Body of pancreas (tissue), 4 donors: ENCODE data around the gene KLHL40. TPM values are rescaled to one million over a fixed set of nuclear protein-coding genes. Genes with fewer than 3 reads are reported as not detected.

ENCODE experiments used
- ATAC-seq: fragments of 150-250 bp; one replicate; pipeline ENCODE4 v1.9.1; 2016
- DNase-seq, 4 donors: peaks; one replicate each; pipeline ENCODE4 v3.0.0-alpha.2; 2019
- H3K27ac ChIP-seq, 4 donors: fragments of 200-600 bp; sonication (generic); 1 replicate in 3 of 4; 2 replicates in 1 of 4; pipeline versions ENCODE4 v1.5.1 to v1.6.1; 2016 to 2019; ENCODE audit warnings: mild to moderate bottlenecking in 1 of 4, mixed read lengths in 1 of 4, moderate library complexity in 1 of 4
- H3K27me3 ChIP-seq, 2 donors: fragments of 200-600 bp; sonication (generic); one replicate each; pipeline ENCODE4 v1.6.0; 2016; ENCODE audit warnings: mild to moderate bottlenecking in 1 of 2
- H3K36me3 ChIP-seq, 2 donors: fragments of 200-600 bp; sonication (generic); replicated peaks in 1 of 2; 2 replicates each; pipeline ENCODE4 v1.5.1; 2016; ENCODE audit warnings: low read depth in 2 of 2; ENCODE audit not compliant: insufficient read depth in 1 of 2
- H3K4me1 ChIP-seq: fragments of 200-600 bp; sonication (generic); one replicate; pipeline ENCODE4 v1.6.0; 2016
- H3K4me3 ChIP-seq, 2 donors: fragments of 200-600 bp; sonication (generic); 1 replicate in 1 of 2; 2 replicates in 1 of 2; pipeline ENCODE4 v1.5.1; 2016 to 2019
- H3K9me3 ChIP-seq, 3 donors: fragments of 200-600 bp; sonication (generic); 1 replicate in 2 of 3; 2 replicates in 1 of 3; pipeline ENCODE4 v1.5.1; 2016
- POLR2A ChIP-seq, 3 donors: fragments of 450-650 bp; IDR thresholded peaks; one replicate each; pipeline ENCODE4 v1.6.1; 2016; ENCODE audit warnings: antibody characterized with exemption in 3 of 3, mild to moderate bottlenecking in 2 of 3
- WGBS, 2 donors: methylation state at CpG; one replicate each; pipeline ENCODE4 v1.1.5; 2017; 5-methylcytosine and 5-hydroxymethylcytosine counted together
- intact Hi-C: fragments of 100-400 bp; cut with DNase I; formaldehyde crosslinking; loops from one replicate; pipeline ENCODE4 v1.15.1; 2023
- total RNA-seq, 2 donors: library from RNA; depleted of rRNA; stranded (reverse); fragments of >200 nt; gene quantifications; one replicate each; pipeline ENCODE4 v1.1.0, GENCODE V29; 2016
- TF ChIP-seq, protein P1 (sequence below), 7 experiments: fragments of 450-650 bp in 4 of 7; fragments of 200-600 bp in 3 of 7; sonication (generic) in 3 of 7; IDR thresholded peaks; one replicate each; pipeline ENCODE4 v1.5.1; 2016 to 2019; ENCODE audit warnings: antibody characterized with exemption in 7 of 7

Gene KLHL40
- total RNA-seq, 2 donors from 2014 or later, result not detected

DNA sequence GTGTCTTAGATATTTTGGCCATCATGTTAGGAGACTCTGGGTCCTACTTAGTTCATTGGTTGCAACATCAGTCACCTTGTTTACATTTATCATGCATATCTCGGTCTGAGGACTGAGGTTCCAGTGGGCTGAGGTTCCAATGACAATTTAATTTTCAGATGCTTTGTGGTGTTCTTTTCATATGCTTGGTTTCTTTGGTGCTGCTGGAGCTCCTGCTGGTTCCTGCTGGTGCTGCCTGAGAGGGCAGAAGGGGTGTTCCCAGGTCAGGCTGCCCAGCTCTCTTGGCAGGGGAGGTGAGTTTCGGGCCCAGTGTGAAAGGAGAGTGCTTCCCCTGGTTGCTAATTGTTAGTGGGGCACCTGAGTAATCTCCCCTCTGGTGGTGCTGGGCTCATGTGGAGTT, 6.9 kb upstream of the KLHL40 start:
- DNase-seq (no peak), ATAC-seq (no peak)
- no peaks in the 10 kb centered on the region for H3K27me3 ChIP-seq
- intact Hi-C loops, result no loop called here
- no peak overlapping the region for H3K4me3 ChIP-seq
- H3K4me1 ChIP-seq, result no peaks in the 10 kb centered on the region
- H3K27ac ChIP-seq, result no peak overlapping the region
- no peaks in the 10 kb centered on the region for H3K36me3 ChIP-seq
- H3K9me3 ChIP-seq, result no peaks in the 10 kb centered on the region
- 61 to 62% methylated on average over 2 of the region's 2 CpGs for WGBS, 2 donors
- TF ChIP-seq POLR2A (IDR thresholded peaks at IDR 0.05), result no peak
- TF ChIP-seq, protein P1, sequence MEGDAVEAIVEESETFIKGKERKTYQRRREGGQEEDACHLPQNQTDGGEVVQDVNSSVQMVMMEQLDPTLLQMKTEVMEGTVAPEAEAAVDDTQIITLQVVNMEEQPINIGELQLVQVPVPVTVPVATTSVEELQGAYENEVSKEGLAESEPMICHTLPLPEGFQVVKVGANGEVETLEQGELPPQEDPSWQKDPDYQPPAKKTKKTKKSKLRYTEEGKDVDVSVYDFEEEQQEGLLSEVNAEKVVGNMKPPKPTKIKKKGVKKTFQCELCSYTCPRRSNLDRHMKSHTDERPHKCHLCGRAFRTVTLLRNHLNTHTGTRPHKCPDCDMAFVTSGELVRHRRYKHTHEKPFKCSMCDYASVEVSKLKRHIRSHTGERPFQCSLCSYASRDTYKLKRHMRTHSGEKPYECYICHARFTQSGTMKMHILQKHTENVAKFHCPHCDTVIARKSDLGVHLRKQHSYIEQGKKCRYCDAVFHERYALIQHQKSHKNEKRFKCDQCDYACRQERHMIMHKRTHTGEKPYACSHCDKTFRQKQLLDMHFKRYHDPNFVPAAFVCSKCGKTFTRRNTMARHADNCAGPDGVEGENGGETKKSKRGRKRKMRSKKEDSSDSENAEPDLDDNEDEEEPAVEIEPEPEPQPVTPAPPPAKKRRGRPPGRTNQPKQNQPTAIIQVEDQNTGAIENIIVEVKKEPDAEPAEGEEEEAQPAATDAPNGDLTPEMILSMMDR (IDR thresholded peaks at IDR 0.05), result no peak

DNA sequence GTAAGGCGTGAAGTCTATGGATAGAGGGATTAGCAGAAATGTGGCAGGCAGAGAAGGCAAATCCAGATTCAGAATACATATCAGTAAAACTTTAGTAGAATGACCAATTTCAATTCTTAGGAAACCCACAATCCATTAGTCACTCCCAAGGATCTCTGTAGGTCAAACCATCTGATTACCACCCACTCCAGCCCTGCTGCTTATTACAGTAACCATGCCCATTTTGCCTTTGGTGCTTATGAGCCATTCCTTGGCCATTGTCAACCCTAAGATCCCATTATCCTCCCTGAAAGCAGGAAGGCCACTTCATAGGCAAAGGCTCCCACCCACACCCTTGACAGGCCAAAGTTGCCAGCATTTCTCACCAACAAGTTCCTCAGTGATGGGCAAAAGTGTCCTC, 5.1 kb upstream of the KLHL40 start:
- Histone ChIP-seq H3K36me3 (no peaks in the 10 kb centered on the region), H3K27ac (no peak overlapping the region), H3K27me3 (peaks cover 0 to 1% of the 10 kb centered on the region in 2 donors), H3K4me1 (no peaks in the 10 kb centered on the region), H3K4me3 (no peak overlapping the region), H3K9me3 (no peaks in the 10 kb centered on the region)
- no peak for TF ChIP-seq POLR2A (IDR thresholded peaks at IDR 0.05)
- TF ChIP-seq, protein P1 (IDR thresholded peaks at IDR 0.05), result no peak
- DNase-seq, result no peak
- ATAC-seq, result no peak
- intact Hi-C loops, result no loop called here
- 83 to 91% methylated on average over 1 of the region's 1 CpG for WGBS, 2 donors

DNA sequence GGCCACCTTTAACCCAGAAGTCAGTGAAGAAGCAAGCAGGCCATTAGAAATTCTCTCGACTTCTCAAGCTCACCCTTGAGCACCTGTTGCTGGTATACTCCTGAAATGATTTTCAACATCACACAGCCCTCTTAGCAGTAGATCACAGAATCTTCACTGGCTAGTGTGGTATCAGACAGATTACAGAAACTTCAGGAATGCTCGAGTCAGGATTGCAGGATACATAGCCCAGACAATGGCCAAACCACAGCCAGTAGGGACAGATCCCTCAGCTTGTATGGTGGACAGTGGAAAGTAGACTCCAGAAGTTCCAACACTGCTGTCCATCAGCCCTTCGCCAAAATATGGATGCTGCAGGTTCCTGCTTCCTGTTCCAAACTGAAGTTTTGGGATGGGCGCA, 4.5 kb upstream of the KLHL40 start:
- WGBS, 2 donors, result 68 to 73% methylated on average over 4 of the region's 4 CpGs
- Histone ChIP-seq H3K9me3 (no peaks in the 10 kb centered on the region), H3K27me3 (peaks cover 0 to 6% of the 10 kb centered on the region in 2 donors), H3K36me3 (no peaks in the 10 kb centered on the region), H3K4me3 (no peak overlapping the region), H3K27ac (no peak overlapping the region), H3K4me1 (peaks cover under 1% of the 10 kb centered on the region)
- intact Hi-C loops, result no loop called here
- no peak for DNase-seq
- no peak for ATAC-seq
- TF ChIP-seq, protein P1 (IDR thresholded peaks at IDR 0.05), result no peak
- TF ChIP-seq POLR2A (IDR thresholded peaks at IDR 0.05), result no peak

DNA sequence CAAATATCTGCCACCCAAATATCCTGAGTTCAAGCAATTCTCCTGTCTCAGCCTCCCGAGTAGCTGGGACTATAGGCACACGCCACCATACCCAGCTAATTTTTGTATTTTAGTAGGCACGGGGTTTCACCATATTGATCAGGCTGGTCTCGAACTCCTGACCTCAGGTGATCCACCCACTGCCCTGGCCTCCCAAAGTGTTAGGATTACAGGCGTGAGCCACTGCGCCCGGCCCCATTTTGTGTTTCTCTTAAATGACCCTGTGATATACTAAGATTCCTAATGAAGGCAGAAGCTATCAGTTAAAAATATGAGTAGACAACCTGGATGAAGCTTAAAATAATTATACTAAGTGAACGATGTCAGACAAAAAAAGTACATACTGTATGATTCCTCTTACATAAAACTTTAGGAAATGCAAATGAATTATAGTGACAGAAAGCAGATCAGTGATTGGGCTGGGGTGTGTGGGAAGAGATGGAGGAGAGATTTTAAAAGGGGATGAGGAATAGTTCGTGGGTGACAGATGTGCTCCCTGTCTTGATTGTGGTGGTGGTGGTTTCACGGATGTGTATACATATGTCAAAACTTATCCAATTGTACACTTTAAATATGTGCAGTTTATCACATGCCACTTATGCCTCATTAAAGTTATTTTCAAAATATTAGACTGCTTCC, 3.8 kb upstream of the KLHL40 start:
- Histone ChIP-seq H3K27ac (no peak overlapping the region), H3K36me3 (no peaks in the 10 kb centered on the region), H3K4me3 (no peak overlapping the region), H3K4me1 (peaks cover 5% of the 10 kb centered on the region), H3K27me3 (peaks cover 0 to 13% of the 10 kb centered on the region in 2 donors), H3K9me3 (no peaks in the 10 kb centered on the region)
- intact Hi-C loops, result no loop called here
- WGBS, 2 donors, result 73 to 77% methylated on average over 10 of the region's 10 CpGs
- TF ChIP-seq POLR2A (IDR thresholded peaks at IDR 0.05), result no peak
- TF ChIP-seq, protein P1 (IDR thresholded peaks at IDR 0.05), result no peak
- no peak for DNase-seq
- no peak for ATAC-seq
